Gastroesophageal sphincter (tissue), 3 donors: ENCODE data around the gene RXFP1.

Experiments used
- EP300 ChIP-seq: sonication (generic); formaldehyde crosslinking; IDR thresholded peaks from one replicate; pipeline ENCODE4 v1.6.1; 2017; ENCODE audit warnings: antibody characterized with exemption, mild to moderate bottlenecking
- POLR2AphosphoS5 ChIP-seq: sonication (generic); formaldehyde crosslinking; IDR thresholded peaks from one replicate; pipeline ENCODE4 v1.6.1; 2017; ENCODE audit warnings: antibody characterized with exemption
- TF ChIP-seq, protein P1 (sequence below), 4 experiments: fragments of 200-600 bp in 2 of 4; fragments of 450-650 bp in 2 of 4; sonication (generic) in 1 of 4; IDR thresholded peaks; one replicate each; pipeline ENCODE4 v1.5.1; 2017 to 2019; ENCODE audit warnings: antibody characterized with exemption in 4 of 4, mild to moderate bottlenecking in 2 of 4, moderate library complexity in 2 of 4

DNA sequence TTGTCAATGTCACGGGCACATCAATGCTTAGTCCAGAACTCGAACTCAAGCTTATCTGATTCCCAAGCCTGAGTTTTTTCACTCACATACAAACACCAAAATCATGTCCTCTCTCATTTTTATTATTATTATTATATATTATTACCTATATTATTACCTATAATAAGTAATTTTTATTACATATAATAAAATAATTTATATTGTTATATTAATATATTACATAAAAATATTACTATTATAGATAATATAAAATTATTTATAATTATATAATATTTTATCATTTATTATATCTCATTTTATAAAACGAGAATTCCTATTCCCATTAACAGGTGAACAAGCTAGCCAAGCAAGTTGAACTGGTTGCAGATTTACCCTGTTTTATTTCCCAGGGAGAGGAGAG, 13.0 kb downstream of the RXFP1 start:
- TF ChIP-seq, protein P1, sequence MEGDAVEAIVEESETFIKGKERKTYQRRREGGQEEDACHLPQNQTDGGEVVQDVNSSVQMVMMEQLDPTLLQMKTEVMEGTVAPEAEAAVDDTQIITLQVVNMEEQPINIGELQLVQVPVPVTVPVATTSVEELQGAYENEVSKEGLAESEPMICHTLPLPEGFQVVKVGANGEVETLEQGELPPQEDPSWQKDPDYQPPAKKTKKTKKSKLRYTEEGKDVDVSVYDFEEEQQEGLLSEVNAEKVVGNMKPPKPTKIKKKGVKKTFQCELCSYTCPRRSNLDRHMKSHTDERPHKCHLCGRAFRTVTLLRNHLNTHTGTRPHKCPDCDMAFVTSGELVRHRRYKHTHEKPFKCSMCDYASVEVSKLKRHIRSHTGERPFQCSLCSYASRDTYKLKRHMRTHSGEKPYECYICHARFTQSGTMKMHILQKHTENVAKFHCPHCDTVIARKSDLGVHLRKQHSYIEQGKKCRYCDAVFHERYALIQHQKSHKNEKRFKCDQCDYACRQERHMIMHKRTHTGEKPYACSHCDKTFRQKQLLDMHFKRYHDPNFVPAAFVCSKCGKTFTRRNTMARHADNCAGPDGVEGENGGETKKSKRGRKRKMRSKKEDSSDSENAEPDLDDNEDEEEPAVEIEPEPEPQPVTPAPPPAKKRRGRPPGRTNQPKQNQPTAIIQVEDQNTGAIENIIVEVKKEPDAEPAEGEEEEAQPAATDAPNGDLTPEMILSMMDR (IDR thresholded peaks at IDR 0.05), result no peak
- TF ChIP-seq POLR2AphosphoS5, result no peak
- TF ChIP-seq EP300, result no peak
